Activated naive CD4-positive, alpha-beta T cell treated with anti-CD3 and anti-CD28 coated beads, Interleukin-2, amount 50 U/mL, for 16 hours (primary cell): Measurements from ENCODE around the gene CDKAL1.

Experiments
- DNase-seq: peaks from one replicate; pipeline ENCODE4 v3.0.0-alpha.2; 2020

The CDKAL1 gene

DNA sequence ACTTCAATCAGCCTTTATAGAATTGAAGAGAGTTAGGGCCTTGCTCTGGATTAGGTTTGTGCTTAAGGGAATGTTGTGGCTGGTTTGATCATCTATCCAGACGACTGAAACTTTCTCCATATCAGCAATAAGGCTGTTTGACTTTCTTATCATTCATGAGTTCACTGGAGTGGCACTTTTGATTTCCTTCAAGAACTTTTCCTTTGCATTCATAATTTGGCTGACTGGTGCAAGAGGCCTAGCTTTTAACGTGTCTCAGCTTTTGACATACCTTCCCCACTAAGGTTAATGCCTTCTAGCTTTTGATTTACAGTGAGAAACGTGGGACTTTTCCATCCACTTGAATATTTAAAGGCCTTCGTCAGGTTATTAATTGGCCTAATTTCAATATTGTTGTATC, 461.8 kb downstream of the CDKAL1 start:
- DNase-seq: no peak

DNA sequence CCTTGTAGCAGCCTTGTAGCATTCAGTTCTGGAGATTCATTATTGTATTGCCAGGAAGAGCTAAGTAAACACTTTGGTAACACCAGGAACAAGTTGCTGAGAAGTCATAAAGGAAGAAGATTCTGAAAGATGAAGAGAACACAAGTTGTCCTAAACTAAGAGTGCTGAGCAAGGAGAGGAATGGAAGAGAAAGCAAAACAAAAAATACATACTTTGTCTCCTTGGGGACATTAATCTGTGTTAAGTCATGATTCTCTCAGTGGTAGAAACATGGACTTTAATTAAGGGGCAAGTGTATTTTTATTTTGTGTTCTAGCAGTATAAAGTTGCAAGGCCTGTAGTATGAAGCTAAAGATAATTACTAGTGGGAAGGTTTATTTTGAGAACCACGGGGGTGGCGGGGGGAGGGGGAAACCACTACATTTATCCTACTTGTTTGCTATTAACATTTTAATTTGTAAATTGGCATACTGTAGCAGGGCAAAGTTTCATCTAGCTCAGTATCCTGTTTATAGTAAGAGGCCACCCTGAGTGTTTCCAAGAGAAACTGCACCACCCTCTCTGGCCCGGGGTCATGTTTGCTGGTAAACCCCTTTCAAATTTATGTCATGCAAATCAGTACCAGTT, 463.0 kb downstream of the CDKAL1 start:
- DNase-seq: no peak

DNA sequence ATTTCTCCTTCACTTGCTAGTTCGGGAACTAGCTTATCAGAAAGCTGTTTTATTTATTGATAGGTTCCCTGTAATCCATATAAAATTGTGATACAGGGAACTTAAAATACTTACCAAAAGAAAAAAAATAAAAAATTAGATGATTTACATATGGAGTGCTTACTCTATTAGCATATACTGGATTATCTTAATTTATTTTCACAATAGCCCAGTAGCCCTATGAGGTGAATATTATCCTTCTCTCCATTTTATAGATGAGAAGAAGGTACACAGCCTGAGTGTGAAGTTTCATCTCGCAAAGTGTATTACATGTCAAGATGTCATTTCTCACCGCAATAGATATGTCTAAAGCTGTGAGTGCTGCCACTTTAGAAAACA, 463.5 kb downstream of the CDKAL1 start:
- DNase-seq: no peak

GRCh38 chr6:20998748-20999448, 464.6 kb downstream of the CDKAL1 start:
- DNase-seq: no peak

GRCh38 chr6:21000331-21000801, 466.1 kb downstream of the CDKAL1 start:
- no peak for DNase-seq

DNA sequence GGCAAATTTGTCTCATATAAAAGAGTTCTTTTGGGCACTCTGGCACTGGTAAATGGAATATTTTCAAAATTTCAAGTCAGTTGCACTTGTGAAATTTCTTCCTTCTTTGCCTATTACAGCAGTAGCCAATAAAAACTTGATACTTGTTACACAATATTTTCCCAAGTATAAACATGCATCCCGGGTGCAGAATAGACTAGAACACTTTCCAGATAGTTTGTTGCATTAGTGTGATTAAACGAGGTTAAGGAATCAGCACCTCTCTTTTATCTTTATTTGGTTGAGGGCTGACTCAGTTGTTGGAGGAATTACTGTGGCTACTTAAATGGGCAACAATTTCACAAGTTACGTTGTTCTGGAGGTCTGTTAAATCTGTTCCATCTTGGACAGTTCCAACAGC, 467.5 kb downstream of the CDKAL1 start:
- no peak for DNase-seq

- no peak for DNase-seq
Measured at GRCh38 chr6:21003780-21004541, 469.7 kb downstream of the CDKAL1 start.

GRCh38 chr6:21005816-21006570, 471.7 kb downstream of the CDKAL1 start:
- no peak for DNase-seq

GRCh38 chr6:21019614-21020013, 485.4 kb downstream of the CDKAL1 start:
- no peak for DNase-seq

DNA sequence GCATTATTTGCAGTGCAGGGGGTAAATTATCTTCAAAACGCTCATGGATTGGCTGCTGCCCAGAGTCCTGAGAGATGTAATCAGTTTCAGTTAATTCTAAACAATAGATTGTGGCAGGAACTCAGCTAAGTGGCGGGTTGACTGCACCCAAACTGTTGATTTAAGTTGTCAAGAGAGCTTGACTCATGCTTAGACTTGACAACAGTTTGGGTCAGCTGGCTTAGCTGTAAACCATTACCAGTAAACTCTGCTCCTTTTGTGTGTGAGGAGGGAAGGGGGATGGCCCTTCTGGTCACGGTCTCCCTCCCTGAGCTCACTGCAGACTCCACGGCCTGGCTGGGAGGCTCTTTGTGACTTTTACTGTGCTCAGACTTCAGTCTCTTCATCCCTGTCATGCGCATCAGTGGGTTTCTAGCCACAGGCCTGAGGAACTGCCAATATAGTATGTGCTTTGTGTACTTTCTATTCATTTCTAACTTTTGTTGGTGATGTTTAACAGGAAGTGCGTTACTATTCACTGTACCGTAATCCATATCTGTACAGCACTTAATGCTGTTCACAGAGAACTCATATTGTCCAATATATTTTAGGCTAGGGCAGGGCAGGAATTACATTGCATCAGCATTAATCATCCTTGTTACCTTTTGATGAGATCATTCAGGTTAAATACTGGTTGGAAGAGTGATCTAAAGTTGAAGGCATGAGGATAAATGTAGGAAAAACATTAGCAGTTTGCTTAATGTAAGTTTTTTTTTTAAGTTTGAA, 488.3 kb downstream of the CDKAL1 start:
- no peak for DNase-seq

DNA sequence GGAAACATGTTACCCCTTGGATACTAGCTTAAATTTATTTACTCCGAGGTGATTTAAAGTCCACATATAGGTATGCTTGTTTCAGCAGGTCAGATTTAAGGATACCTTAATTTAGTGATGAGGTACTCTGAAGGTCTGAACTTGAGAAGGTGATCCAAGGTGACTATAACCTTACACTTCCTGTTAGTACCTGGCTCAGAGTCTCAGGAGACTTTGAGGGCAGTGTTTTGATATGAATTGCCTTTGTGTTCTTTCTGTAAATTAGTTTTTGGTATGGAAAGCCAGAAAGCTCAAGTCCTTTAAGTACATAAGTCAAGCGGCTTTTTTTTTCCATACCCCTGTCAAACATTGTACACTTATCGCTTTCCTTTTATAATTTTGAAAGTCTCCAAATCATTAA, 489.0 kb downstream of the CDKAL1 start:
- DNase-seq: no peak

DNA sequence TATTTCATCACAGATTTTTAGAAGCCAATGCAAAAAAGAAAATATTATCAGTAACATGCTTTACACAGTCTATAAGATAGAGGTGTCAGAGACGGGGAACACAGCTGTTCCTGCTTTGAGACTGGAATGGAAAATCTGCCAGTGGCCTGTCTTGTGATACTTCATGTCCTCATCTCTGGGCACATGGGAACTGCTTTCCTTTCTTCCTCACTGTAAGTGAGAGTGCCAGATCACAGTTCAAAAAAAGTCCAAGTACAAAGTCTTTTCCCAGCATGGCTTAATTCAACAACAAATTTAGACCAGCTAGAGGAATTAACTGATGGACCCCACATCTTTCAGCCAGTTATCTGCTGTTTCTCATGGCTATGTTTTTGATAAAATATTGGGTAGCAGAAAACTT, 490.4 kb downstream of the CDKAL1 start:
- no peak for DNase-seq

- DNase-seq: no peak
Measured at GRCh38 chr6:21026576-21027273, 492.5 kb downstream of the CDKAL1 start.

GRCh38 chr6:21027507-21027906, 493.2 kb downstream of the CDKAL1 start:
- DNase-seq: no peak

- no peak for DNase-seq
Measured at GRCh38 chr6:21031182-21031581, 496.9 kb downstream of the CDKAL1 start.

GRCh38 chr6:21033084-21033483, 498.8 kb downstream of the CDKAL1 start:
- DNase-seq: no peak

- DNase-seq: no peak
Measured at GRCh38 chr6:21033575-21034026, 499.3 kb downstream of the CDKAL1 start.

- DNase-seq: no peak
Measured at GRCh38 chr6:21034345-21034744, 500.1 kb downstream of the CDKAL1 start.

DNA sequence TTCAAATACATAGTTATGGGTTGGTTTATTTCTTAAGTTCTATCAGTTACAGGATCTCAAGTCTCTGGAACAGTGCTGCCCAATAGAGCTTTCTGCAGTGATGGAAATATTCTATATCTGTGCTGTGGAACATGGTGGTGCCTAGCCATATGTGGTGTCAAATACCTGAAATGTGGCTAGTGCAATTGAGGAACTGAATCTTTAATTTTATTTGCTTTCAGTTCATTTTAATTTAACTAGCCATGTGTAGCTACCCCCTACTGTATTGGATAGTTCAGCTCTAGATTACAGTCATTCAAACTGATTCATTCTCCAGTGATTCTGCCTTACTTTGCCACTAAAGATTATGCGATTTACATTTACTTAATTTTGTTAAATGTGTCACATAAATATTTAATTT, 503.2 kb downstream of the CDKAL1 start:
- no peak for DNase-seq

GRCh38 chr6:21039926-21040325, 505.7 kb downstream of the CDKAL1 start:
- no peak for DNase-seq

DNA sequence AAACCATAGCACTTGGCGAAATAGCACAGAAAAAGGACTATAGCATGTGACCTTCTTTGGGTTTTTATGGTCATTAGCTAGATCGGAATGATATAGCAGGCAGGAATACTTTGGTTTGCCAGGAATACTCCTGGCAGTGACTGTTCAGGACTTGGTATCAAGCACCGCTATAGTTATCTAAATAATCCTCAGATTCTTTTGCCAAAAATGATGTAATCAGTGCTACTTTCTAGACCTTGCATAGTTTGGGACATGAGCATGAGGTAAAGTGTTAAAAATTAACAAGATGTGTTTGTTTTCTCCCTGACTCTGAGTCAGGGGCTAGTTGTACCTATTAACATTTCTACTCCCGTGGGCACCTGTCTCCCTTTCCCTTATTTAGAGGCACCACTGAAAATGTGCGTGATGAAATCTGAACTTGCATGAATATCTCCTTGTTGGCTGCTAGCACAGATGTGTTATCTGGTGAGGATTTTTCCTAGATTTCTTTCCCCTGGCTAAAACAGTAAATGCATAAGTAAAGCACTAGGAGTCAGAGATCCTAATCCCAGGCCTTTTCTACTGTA, 511.0 kb downstream of the CDKAL1 start:
- DNase-seq: no peak
